Dermis microvascular lymphatic vessel endothelial cell (primary cell): ENCODE measurements around the gene PIRT. TPM values are rescaled to one million over a fixed set of nuclear protein-coding genes. Genes with fewer than 3 reads are reported as not detected.

Experiments
- DNase-seq, 2 donors: peaks; one replicate each; pipeline versions ENCODE4 v3.0.0 to v3.0.0-alpha.2; 2010; ENCODE audit warnings: low read depth in 2 of 2
- total RNA-seq: library from RNA; depleted of rRNA; stranded (reverse); fragments of >200 nt; gene quantifications from 2 replicates; pipeline ENCODE4 v1.2.1, GENCODE V29; 2014

Gene PIRT
- total RNA-seq, 1 donor from 2014 or later = not detected

DNA sequence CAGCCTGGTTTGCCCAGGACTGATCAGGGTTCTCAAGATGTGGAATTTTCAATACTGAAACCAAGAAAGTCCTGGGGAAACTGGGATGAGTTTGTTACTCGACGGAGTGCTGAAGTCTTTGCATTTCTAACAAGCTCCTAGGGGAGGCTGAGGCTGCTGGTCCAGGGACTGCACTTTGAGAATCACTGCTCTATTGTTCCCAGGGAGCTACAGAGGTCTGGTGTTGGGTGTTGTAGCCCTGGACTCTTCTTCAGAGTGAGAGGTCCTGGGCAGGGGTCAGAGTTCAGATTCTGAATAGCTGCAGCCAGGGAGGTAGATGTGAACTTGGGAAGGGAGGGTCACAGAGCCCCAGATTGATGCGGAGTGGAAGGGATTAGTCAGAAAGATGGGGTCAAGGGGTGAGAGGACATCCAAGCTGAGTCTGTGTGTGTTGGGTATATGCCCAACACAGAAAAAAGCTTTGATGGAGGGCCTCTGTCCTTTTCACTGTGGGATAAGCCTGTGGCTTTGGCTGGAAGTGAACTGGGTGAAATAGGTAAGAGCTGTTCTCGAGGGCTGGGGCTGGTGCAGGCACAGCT is 48.1 kb downstream of the PIRT start:
- DNase-seq = peak in 1 of 2 donors; percentile 5

DNA sequence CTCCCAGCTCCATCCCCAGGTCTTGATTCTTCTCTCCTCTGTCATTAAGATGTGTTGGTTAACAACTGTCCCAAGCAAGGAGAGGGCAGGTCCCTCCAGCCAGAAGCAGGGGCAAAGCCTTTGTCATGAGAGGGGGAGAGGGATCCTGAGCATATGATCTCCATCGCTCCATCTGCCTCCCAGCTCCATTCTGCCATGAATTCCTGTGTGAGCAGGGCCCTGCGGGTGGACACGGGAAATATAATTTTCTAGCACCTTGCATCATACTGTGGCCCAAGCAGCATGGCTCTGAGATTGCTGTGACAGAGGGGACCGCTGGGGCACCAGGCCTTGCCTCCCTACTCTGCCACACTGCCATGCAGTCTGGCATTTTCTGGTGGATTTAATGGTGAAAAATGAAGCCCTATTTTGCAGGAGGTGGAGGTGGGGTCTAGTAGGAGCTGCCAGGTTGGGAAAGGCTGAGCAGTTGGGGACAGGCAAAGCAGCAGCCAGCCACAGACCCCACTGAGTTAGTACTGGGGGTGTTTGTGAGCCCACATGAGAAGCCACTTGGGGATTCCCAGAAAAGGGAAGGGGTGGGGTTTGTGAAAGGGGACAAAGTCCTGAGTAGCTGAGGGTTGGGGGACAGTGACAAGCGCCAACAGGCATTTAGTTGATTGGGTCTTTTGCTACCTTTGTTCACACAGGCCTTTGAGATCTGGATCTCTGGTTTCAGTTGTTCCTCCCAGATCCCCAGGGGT is 50.4 kb downstream of the PIRT start:
- no peak for DNase-seq

DNA sequence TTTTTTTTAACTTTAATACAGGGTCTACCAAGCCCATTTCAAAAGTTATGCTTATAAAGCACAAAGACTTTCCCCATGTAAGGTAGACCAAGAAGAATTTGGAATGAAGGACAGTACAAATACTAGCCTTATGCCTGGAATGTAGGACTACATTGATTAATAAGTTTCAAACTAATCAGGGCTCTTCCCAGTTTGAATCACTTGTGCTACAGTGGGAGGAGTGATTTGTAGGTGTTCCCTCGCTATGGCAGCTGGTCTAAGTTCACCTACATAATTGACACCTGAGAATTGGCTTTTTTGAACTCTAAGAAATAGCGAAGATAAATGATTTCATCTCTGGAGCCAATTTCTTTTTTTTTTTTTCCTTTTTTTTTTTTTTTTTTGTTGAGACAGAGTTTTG is 52.6 kb downstream of the PIRT start:
- no peak for DNase-seq

DNA sequence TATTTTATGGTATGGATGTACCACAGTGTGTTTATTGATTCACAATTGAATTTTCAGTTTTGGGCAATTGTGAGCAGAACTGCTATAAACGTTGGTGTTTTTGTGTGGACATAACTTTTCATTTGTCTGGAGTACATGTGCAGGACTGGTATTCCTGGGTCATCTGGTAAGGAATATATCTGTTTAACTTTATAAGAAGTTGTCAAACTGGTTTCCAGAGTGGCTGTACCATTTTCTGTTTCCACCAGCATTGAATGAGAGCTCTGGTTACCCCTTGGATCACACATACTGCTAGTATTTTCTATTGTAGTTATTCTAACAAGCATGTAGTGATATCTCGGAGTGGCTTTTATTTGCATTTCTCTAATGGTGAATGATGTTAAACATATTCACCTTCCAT is 58.3 kb downstream of the PIRT start:
- no peak for DNase-seq

DNA sequence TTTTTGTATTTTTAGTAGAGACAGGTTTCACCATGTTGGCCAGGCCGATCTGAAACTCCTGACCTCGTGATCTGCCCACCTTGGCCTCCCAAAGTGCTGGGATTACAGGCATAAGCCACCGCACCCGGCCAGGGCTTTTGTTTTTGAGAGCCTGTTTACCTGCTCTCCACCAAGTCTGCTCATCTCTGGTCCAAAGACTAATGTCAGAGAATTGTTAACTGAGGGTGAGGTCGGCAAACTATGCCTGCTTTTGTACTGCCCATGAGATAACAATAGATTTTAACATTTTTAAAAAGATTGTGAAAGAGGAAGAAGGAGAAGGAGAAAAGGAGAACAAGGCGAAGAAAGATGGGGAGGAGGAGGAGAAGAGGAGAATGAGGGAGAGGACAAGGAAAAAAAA is 60.0 kb downstream of the PIRT start:
- no peak for DNase-seq

DNA sequence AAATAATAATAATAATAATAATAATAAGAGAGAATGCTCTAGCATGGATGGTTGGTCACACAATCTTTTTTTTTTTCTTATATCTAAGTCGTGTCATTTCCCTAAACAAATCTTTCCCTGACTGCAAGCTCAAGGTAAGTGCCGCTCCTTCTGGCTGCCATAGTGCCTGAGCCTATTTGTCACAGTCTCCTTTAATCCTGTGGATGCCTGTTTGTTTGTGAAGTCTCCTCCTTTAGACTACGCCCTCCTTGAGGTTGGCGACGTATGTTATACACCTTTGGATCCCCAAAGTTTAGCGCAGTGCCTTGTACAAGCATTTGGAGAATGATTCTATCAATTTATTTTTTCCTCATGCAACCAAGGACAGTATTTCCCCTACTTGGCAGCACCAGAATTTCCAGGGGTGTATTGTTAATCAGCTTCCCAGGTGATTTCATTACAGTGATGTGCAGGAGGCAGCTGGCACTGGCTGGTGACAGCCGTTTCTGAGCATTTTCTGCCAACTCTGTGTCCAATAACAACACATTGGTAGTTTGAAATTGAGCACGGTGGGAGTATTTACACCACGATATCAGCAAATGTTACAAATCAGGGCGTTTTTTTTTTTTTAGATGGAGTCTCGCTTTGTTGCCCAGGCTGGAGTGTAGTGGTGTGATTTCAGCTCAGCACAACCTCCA is 60.6 kb downstream of the PIRT start:
- no peak for DNase-seq

DNA sequence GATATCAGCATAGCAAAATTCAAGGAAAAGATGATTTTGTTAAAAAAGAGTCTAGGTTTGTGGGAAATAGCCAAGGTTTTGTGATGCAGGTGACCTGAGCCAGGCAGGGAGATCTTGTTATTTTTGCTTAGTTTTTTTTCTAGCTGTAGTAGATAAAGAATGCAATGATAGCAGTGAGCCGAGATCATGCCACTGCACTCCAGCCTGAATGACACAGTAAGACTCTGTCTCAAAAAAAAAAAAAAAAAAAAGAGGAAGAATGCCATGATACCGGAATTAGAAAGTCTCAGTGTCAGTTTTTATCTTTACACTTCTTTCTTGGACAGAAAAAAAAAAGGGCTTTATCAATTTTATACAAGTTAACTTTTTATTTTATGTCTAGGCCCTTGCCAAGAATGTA is 61.5 kb downstream of the PIRT start:
- DNase-seq = no peak

DNA sequence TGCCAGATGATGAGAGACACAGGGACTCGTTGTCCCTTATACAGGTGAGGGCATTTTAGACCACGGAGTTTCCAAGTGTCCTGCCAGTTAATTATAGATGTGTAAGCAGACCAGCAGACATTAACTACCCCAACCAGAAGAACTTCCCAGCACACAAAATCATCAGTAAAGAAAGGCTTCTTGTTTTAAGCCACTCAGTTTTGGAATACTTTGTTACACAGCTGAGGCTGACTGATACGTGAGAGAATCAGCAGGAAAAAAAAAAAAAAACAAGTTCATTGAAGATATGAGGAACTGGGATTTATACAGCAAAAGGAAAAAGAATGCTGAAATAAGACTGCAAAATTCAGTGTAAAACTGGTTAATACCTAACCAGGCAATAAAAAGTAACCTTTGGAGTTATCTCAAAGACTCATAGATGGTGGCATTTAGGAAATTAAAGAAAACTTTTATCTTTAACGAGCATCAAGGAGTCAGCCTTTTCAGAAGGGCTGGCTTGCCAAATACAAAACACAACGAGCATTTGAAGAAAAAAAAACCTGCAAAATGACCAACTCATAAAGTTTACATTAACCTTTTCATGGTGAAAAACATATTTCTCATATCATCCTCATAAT is 62.0 kb downstream of the PIRT start:
- DNase-seq = no peak

DNA sequence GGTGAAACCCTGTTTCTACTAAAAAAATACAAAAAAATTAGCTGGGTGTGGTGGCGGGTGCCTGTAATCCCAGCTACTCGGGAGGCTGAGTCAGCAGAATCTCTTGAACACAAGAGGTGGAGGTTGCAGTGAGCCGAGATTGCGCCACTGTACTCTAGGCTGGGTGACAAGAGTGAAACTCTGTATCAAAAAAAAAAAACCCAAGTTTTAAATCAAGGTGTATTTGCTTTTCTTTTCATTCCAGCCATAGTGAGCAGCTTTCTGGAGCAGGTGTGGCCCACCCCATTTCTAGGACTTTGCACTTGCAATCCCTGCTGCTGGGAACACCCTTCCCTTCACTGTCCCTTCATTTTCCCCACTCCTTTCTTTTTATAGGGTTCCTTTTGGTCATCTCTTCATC is 62.8 kb downstream of the PIRT start:
- DNase-seq = no peak

DNA sequence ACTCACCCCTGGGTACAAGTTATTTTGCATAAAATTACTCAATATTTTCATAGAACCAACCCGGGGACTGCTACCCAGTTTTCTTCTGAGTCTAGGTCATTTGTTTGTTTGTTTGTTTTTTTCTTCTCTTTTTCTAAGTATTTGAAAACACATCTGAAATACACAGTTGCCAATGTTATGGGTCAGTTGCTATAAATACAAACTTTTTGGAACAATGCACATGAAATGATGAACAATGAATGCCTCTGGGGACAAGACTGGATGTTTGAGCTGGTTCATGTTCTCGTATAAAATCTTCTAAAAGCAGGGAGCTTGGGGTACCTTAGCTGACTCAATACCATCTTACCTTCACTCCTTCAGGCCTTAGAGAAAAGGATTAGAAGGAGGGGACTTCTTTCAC is 64.5 kb downstream of the PIRT start:
- DNase-seq = no peak

Other genes starting within 250 kb of the PIRT start
- under 0.01 and 0.25 TPM in 2 replicates for gene MYH3, start 180.8 kb downstream of the PIRT start, total RNA-seq
- gene SCO1, start 140.6 kb downstream of the PIRT start, total RNA-seq = 29.8 and 46.0 TPM in 2 replicates
- gene ADPRM, start 140.5 kb downstream of the PIRT start, total RNA-seq = 8.2 and 9.5 TPM in 2 replicates
- gene TMEM220, start 108.1 kb downstream of the PIRT start, total RNA-seq = 1.9 and 2.3 TPM in 2 replicates
- gene TMEM238L, start 34.0 kb downstream of the PIRT start, total RNA-seq = not detected in 2 replicates